Lower lobe of right lung (tissue), 2 donors: ENCODE measurements around the gene NUDC. TPM values are rescaled to one million over a fixed set of nuclear protein-coding genes. Genes with fewer than 3 reads are reported as not detected.
A peak's percentile ranks its signal among the peaks of the same experiment; 100 is the strongest.

Experiments
- ATAC-seq, 2 donors: fragments of 200-7000 bp; cut with Tn5 transposase; one replicate each; pipeline ENCODE4 v1.9.1; 2020 to 2022; ENCODE audit warnings: mild to moderate bottlenecking in 2 of 2, moderate library complexity in 2 of 2
- DNase-seq: peaks from one replicate; pipeline ENCODE4 v3.0.0-alpha.2; 2020
- H3K27ac ChIP-seq: fragments of 200-600 bp; one replicate; pipeline ENCODE4 v1.8.0; 2022
- H3K27me3 ChIP-seq: fragments of 200-600 bp; one replicate; pipeline ENCODE4 v1.8.0; 2022; ENCODE audit warnings: low read depth
- H3K36me3 ChIP-seq: fragments of 200-600 bp; one replicate; pipeline ENCODE4 v1.8.0; 2022; ENCODE audit warnings: mild to moderate bottlenecking
- H3K4me1 ChIP-seq: fragments of 200-600 bp; one replicate; pipeline ENCODE4 v1.8.0; 2022
- H3K4me3 ChIP-seq: fragments of 200-600 bp; one replicate; pipeline ENCODE4 v1.8.0; 2022; ENCODE audit warnings: mild to moderate bottlenecking
- H3K9me3 ChIP-seq: fragments of 200-600 bp; one replicate; pipeline ENCODE4 v1.8.0; 2022
- CTCF ChIP-seq: fragments of 200-600 bp; IDR thresholded peaks from one replicate; pipeline ENCODE4 v1.8.0; 2022; ENCODE audit warnings: antibody characterized with exemption, mild to moderate bottlenecking
- intact Hi-C: fragments of 100-400 bp; cut with DNase I; formaldehyde crosslinking; loops from one replicate; pipeline ENCODE4 v1.11.0; 2022
- total RNA-seq: library from RNA; stranded (reverse); fragmentation: NEBNext Ultra II Directional; extraction: Animal tissue kit (Norgen Biotek cat#: 25700); gene quantifications from one replicate; pipeline ENCODE4 v1.2.1, GENCODE V29; 2021
- donor health status: DM: no; HTN: yes; CAD: no; lungs with severe emphysema.

The NUDC gene
- total RNA-seq, 1 donor from 2014 or later = 56.7 TPM

- Histone ChIP-seq H3K9me3 (no peaks in the 10 kb centered on the region), H3K4me3 (no peak overlapping the region), H3K4me1 (peaks cover under 1% of the 10 kb centered on the region), H3K27ac (no peak overlapping the region), H3K27me3 (no peaks in the 10 kb centered on the region), H3K36me3 (peaks cover 98% of the 10 kb centered on the region)
- DNase-seq (no peak), ATAC-seq (no peak)
- TF ChIP-seq CTCF = no peak
- intact Hi-C loops = no loop called here
Observed at GRCh38 chr1:26882696-26883463, 38.7 kb upstream of the NUDC start.

- H3K36me3 ChIP-seq = peaks cover 73% of the 10 kb centered on the region
- ATAC-seq = no peak
- intact Hi-C loops = no loop called here
Observed at GRCh38 chr1:26887125-26887524, 34.4 kb upstream of the NUDC start.

GRCh38 chr1:26888231-26888630 lies 33.3 kb upstream of the NUDC start:
- no peak for ATAC-seq
- no peak for DNase-seq
- H3K4me1 ChIP-seq = peaks cover 21% of the 10 kb centered on the region
- no peak for TF ChIP-seq CTCF
- intact Hi-C loops = no loop called here
- H3K4me3 ChIP-seq = no peak overlapping the region
- peaks cover 73% of the 10 kb centered on the region for H3K36me3 ChIP-seq
- H3K9me3 ChIP-seq = no peaks in the 10 kb centered on the region
- H3K27ac ChIP-seq = no peak overlapping the region
- H3K27me3 ChIP-seq = no peaks in the 10 kb centered on the region

More at GRCh38 chr1:26887125-26887524, 34.4 kb upstream of the NUDC start:
- Histone ChIP-seq H3K9me3 (no peaks in the 10 kb centered on the region), H3K27ac (no peak overlapping the region), H3K4me1 (peaks cover 21% of the 10 kb centered on the region), H3K4me3 (no peak overlapping the region), H3K27me3 (no peaks in the 10 kb centered on the region)
- DNase-seq = no peak
- TF ChIP-seq CTCF = peak; percentile 30

GRCh38 chr1:26889551-26890466 lies 31.7 kb upstream of the NUDC start, which contains the start of gene GPN2:
GPN2 (minus strand) TSS chr1:26890283; CDS start chr1:26890096, 187 bp downstream.
- Histone ChIP-seq H3K9me3 (no peaks in the 10 kb centered on the region), H3K27me3 (no peaks in the 10 kb centered on the region), H3K27ac (peak within 1 kb of the TSS; percentile 89), H3K4me3 (peak within 1 kb of the TSS; percentile 85), H3K4me1 (peaks cover 21% of the 10 kb centered on the region), H3K36me3 (peaks cover 73% of the 10 kb centered on the region)
- DNase-seq = peak; percentile 88
- intact Hi-C loops = no loop called here
- TF ChIP-seq CTCF = no peak
- ATAC-seq = peak; percentile 94 to 98

GRCh38 chr1:26890467-26890796 lies 31.1 kb upstream of the NUDC start:
- Histone ChIP-seq H3K27me3 (no peaks in the 10 kb centered on the region), H3K4me1 (peaks cover 21% of the 10 kb centered on the region), H3K36me3 (peaks cover 73% of the 10 kb centered on the region), H3K27ac (peak overlapping the region; percentile 89), H3K9me3 (no peaks in the 10 kb centered on the region), H3K4me3 (peak overlapping the region; percentile 85)
- intact Hi-C loops = no loop called here
- ATAC-seq (peak; percentile 47 to 61), DNase-seq (no peak)
- no peak for TF ChIP-seq CTCF
